ENCODE data around the gene TIGD7. TPM values are rescaled to one million over a fixed set of nuclear protein-coding genes. Genes with fewer than 3 reads are reported as not detected.

The TIGD7 gene
- total RNA-seq, 1 experiment from 2014 or later = 4.2 TPM

DNA sequence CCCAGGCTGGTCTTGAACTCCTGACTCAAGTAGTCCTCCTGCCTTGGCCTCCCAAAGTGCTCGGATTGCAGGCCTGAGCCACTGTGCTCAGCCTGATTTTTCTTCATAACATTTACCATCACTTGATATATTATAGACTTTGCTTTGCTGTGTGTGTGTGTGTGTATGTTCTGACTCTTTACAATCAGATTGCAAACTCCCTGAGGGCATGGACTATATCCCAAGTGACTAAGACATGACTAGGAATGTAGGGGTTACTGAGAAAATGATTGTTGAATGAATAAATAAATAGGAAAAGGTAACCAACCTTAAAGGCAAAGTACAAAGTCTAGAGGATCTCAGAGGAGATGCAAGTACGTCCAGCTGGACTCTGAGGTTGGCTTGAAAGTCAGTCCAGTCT is 40.8 kb upstream of the TIGD7 start:
- Histone ChIP-seq H3K9me3 (ENCODE audit: control insufficient read depth, low read depth, low read length) (peaks cover 15% of the 10 kb centered on the region), H3K56ac (ENCODE audit: insufficient read length, low read depth, low read length) (no peak overlapping the region), H3K27ac (ENCODE audit: insufficient read length, low read depth, low read length) (no peak overlapping the region), H3K4me1 (ENCODE audit: insufficient read depth, low read length) (no peaks in the 10 kb centered on the region), H2AFZ (ENCODE audit: low read length) (no peak overlapping the region), H3K23me2 (ENCODE audit: insufficient read length, low read depth, low read length, poor library complexity, severe bottlenecking) (no peaks in the 10 kb centered on the region), H4K8ac (replicated peaks; ENCODE audit: insufficient read length, low read depth, low read length) (no peak overlapping the region), H2BK5ac (ENCODE audit: insufficient read length, low read length) (no peak overlapping the region), H3T11ph (ENCODE audit: low read length) (no peak overlapping the region), H4K20me1 (ENCODE audit: control insufficient read depth, insufficient read depth, insufficient read length) (no peaks in the 10 kb centered on the region), H3K4ac (ENCODE audit: low read depth, low read length) (no peak overlapping the region), H3K14ac (ENCODE audit: insufficient read depth, low read length) (no peak overlapping the region), H2BK20ac (ENCODE audit: low read depth, low read length, poor library complexity, severe bottlenecking) (no peak overlapping the region), H3K23ac (ENCODE audit: insufficient read length, low read depth, low read length) (no peak overlapping the region), H3K9ac (ENCODE audit: extremely low read depth, insufficient read length, low read length) (no peak overlapping the region), H2BK120ac (ENCODE audit: low read depth, low read length, poor library complexity, severe bottlenecking) (no peak overlapping the region), H2BK15ac (ENCODE audit: low read depth, low read length) (no peak overlapping the region), H3K27me3 (ENCODE audit: insufficient read depth, low read length) (no peaks in the 10 kb centered on the region), H4K91ac (ENCODE audit: insufficient read length, low read depth, low read length) (no peak overlapping the region), H3K79me1 (ENCODE audit: insufficient read depth, low read depth, low read length, poor library complexity, severe bottlenecking) (no peaks in the 10 kb centered on the region), H3K18ac (ENCODE audit: insufficient read length, low read depth, low read length) (no peak overlapping the region), H4K5ac (ENCODE audit: insufficient read length, low read depth, low read length) (no peak overlapping the region), H2AK5ac (ENCODE audit: insufficient read length, low read length) (no peak overlapping the region), H2BK12ac (ENCODE audit: insufficient read length, low read depth, low read length) (no peak overlapping the region), H3K79me2 (ENCODE audit: insufficient read depth, low read length) (no peaks in the 10 kb centered on the region), H3K4me2 (ENCODE audit: insufficient read depth, insufficient read length, low read length) (no peak overlapping the region)
- TF ChIP-seq, protein P1, sequence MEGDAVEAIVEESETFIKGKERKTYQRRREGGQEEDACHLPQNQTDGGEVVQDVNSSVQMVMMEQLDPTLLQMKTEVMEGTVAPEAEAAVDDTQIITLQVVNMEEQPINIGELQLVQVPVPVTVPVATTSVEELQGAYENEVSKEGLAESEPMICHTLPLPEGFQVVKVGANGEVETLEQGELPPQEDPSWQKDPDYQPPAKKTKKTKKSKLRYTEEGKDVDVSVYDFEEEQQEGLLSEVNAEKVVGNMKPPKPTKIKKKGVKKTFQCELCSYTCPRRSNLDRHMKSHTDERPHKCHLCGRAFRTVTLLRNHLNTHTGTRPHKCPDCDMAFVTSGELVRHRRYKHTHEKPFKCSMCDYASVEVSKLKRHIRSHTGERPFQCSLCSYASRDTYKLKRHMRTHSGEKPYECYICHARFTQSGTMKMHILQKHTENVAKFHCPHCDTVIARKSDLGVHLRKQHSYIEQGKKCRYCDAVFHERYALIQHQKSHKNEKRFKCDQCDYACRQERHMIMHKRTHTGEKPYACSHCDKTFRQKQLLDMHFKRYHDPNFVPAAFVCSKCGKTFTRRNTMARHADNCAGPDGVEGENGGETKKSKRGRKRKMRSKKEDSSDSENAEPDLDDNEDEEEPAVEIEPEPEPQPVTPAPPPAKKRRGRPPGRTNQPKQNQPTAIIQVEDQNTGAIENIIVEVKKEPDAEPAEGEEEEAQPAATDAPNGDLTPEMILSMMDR (conservative IDR thresholded peaks at IDR 0.05) = no peak
- no peaks in the 10 kb centered on the region for H3K4me1 Mint-ChIP-seq
- H3K27ac Mint-ChIP-seq = no peak overlapping the region
- H3K36me3 Mint-ChIP-seq (ENCODE audit: insufficient read depth in 1 of 3, low read depth in 3 of 3) = no peaks in the 10 kb centered on the region
- H3K27me3 Mint-ChIP-seq (ENCODE audit: low read depth) = peaks cover 18% of the 10 kb centered on the region
- no peak for DNase-seq
- WGBS (ENCODE audit: extremely low coverage, insufficient read length, low lambda C conversion rate) = no CpG with 5 or more reads among the region's 2 CpGs
- H3K4me3 Mint-ChIP-seq = no peak overlapping the region
- peaks cover 65 to 75% of the 10 kb centered on the region in 2 experiments for H3K9me3 Mint-ChIP-seq

All from H9 (cell line).